ENCODE measurements around the gene TCAF1. TPM values are rescaled to one million over a fixed set of nuclear protein-coding genes. Genes with fewer than 3 reads are reported as not detected.

The TCAF1 gene
- total RNA-seq, 1 experiment from 2014 or later = 58.4 TPM

- TF ChIP-seq ZBTB33 (IDR thresholded peaks at IDR 0.05; ENCODE audit: extremely low read depth, insufficient replicate concordance, low read length) (no peak), SRF (IDR thresholded peaks at IDR 0.05; ENCODE audit: low read depth) (no peak)
These were observed at the start of gene TCAF1 (continued) for GRCh38 chr7:143901668-143902331.

- H3K27me3 ChIP-seq (ENCODE audit: insufficient read depth, low read length) = no peaks in the 10 kb centered on the region
- no peak overlapping the region for H3K4me2 ChIP-seq (ENCODE audit: low read length)
- ChIA-PET RAD21 (ENCODE audit: low non-redundant PET in 1 of 2, low total read pairs in 2 of 2, uncharacterized antibody in 2 of 2, unreplicated experiment in 2 of 2) (no interaction called here), POLR2A (no interaction called here), CTCF (no interaction called here)
- no peaks in the 10 kb centered on the region for H4K20me1 ChIP-seq (ENCODE audit: insufficient read depth)
- no peak overlapping the region for H3K27ac ChIP-seq (ENCODE audit: low read depth, low read length)
- ATAC-seq = no peak
- H3K9me2 ChIP-seq (ENCODE audit: insufficient read depth) = no peaks in the 10 kb centered on the region
- DNase-seq (ENCODE audit: low read depth, low spot score) = no peak
- no peak overlapping the region for H3K4me3 ChIP-seq (replicated peaks in 1 of 2; ENCODE audit: low read depth in 1 of 2, low read length in 2 of 2)
- intact Hi-C loops (cut with micrococcal nuclease) = no loop called here
- no peaks in the 10 kb centered on the region for H3K9me3 ChIP-seq (ENCODE audit: control insufficient read depth in 1 of 2, insufficient read depth in 1 of 2, low read depth in 1 of 2, low read length in 2 of 2)
- no peaks in the 10 kb centered on the region for H3K36me3 ChIP-seq (ENCODE audit: control insufficient read depth in 1 of 2, insufficient read depth in 2 of 2, low read length in 2 of 2)
- no peak overlapping the region for H3K9ac ChIP-seq (ENCODE audit: low read length)
- no peak overlapping the region for H2AFZ ChIP-seq (ENCODE audit: low read depth, low read length, poor library complexity, severe bottlenecking)
- H3K4me1 ChIP-seq (ENCODE audit: control insufficient read depth in 1 of 2, insufficient read depth in 2 of 2, low read length in 2 of 2) = no peaks in the 10 kb centered on the region
- BruUV-seq (replicated peaks) = no TSS peak
- H3K79me2 ChIP-seq (ENCODE audit: insufficient read depth, low read length) = no peaks in the 10 kb centered on the region
- no peak for TF ChIP-seq CTCF (IDR thresholded peaks at IDR 0.05 in 2 of 3, conservative IDR thresholded peaks at IDR 0.05 in 1 of 3; ENCODE audit: borderline replicate concordance in 1 of 3, insufficient read depth in 1 of 3, low read depth in 2 of 3, low read length in 2 of 3)
- no peak for TF ChIP-seq ZFX (IDR thresholded peaks at IDR 0.05)
- no peak for TF ChIP-seq ELF1 (IDR thresholded peaks at IDR 0.05; ENCODE audit: borderline replicate concordance, low read depth)
- no peak for TF ChIP-seq MAX (IDR thresholded peaks at IDR 0.05)
- no peak for TF ChIP-seq SRF (IDR thresholded peaks at IDR 0.05; ENCODE audit: low read depth)
- TF ChIP-seq EZH2 (IDR thresholded peaks at IDR 0.05) = no peak
- TF ChIP-seq EGR1 (IDR thresholded peaks at IDR 0.05; ENCODE audit: low read depth) = no peak
- no peak for TF ChIP-seq ATF3 (IDR thresholded peaks at IDR 0.05)
- TF ChIP-seq JUND (IDR thresholded peaks at IDR 0.05) = no peak
- no peak for TF ChIP-seq SIN3A (IDR thresholded peaks at IDR 0.05; ENCODE audit: low read depth)
- no peak for TF ChIP-seq ZNF274 (IDR thresholded peaks at IDR 0.05; ENCODE audit: low read depth, low read length)
- no peak for TF ChIP-seq EZH2phosphoT487 (IDR thresholded peaks at IDR 0.05; ENCODE audit: borderline replicate concordance)
- no peak for TF ChIP-seq SP1 (IDR thresholded peaks at IDR 0.05; ENCODE audit: low read depth)
- TF ChIP-seq YY1 (IDR thresholded peaks at IDR 0.05; ENCODE audit: extremely low read depth, insufficient replicate concordance, low read depth, low read length) = no peak
- TF ChIP-seq FOSL1 (IDR thresholded peaks at IDR 0.05; ENCODE audit: low read depth) = no peak
- TF ChIP-seq CEBPB (IDR thresholded peaks at IDR 0.05; ENCODE audit: low read depth) = no peak
- no peak for TF ChIP-seq POLR2AphosphoS5 (IDR thresholded peaks at IDR 0.05; ENCODE audit: low read depth, low read length)
- TF ChIP-seq ZBTB33 (IDR thresholded peaks at IDR 0.05; ENCODE audit: extremely low read depth, insufficient replicate concordance, low read length) = no peak
These were observed 46.8 kb upstream of the TCAF1 start for GRCh38 chr7:143948733-143949132.
